Astrocyte of the cerebellum (primary cell): Measurements from ENCODE around the gene GREB1L.
"Not testable (repeated sequence)": the region's sequence is repeated elsewhere in the genome, so short reads cannot be mapped to it uniquely, and the experiment has no call there.

Source experiments
- DNase-seq: peaks from one replicate; pipeline ENCODE4 v3.0.0-alpha.2; 2011; ENCODE audit warnings: low read depth
- H3K4me3 ChIP-seq: 2 replicates; pipeline ENCODE4 v1.5.1; 2011; ENCODE audit warnings: mild to moderate bottlenecking, low read depth, low read length, moderate library complexity
- in situ Hi-C: cut with HindIII; loops from 2 replicates; pipeline ENCODE4 v1.10.0; 2017; ENCODE audit warnings: low sequenced_read_pairs
- TF ChIP-seq, protein P1 (sequence below): IDR thresholded peaks from 2 replicates; pipeline ENCODE4 v1.5.1; 2012; ENCODE audit warnings: low read length, low read depth, moderate library complexity, mild to moderate bottlenecking; ENCODE audit errors: missing control alignments

GREB1L gene

DNA sequence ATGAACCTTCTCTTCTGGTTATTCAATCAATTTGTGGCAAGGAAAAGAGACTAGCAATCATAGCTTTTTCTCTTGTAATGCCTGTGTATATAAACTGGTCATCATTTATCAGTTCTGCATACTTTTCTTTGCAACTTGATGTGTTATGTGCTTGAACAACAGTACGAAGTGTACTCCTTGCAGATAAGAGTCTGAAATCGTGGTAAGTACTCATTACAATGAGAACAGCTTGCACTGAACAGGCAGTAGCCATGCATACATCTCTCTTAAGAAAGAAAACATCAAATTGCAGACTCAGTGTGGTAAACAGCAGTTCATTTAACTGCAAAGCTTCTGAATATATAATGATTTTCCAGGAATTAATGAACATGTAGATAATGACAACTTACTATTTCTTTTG is 64.3 kb downstream of the GREB1L start:
- TF ChIP-seq, protein P1, sequence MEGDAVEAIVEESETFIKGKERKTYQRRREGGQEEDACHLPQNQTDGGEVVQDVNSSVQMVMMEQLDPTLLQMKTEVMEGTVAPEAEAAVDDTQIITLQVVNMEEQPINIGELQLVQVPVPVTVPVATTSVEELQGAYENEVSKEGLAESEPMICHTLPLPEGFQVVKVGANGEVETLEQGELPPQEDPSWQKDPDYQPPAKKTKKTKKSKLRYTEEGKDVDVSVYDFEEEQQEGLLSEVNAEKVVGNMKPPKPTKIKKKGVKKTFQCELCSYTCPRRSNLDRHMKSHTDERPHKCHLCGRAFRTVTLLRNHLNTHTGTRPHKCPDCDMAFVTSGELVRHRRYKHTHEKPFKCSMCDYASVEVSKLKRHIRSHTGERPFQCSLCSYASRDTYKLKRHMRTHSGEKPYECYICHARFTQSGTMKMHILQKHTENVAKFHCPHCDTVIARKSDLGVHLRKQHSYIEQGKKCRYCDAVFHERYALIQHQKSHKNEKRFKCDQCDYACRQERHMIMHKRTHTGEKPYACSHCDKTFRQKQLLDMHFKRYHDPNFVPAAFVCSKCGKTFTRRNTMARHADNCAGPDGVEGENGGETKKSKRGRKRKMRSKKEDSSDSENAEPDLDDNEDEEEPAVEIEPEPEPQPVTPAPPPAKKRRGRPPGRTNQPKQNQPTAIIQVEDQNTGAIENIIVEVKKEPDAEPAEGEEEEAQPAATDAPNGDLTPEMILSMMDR: no peak
- in situ Hi-C loops: no loop called here
- H3K4me3 ChIP-seq: no peak overlapping the region
- no peak for DNase-seq

DNA sequence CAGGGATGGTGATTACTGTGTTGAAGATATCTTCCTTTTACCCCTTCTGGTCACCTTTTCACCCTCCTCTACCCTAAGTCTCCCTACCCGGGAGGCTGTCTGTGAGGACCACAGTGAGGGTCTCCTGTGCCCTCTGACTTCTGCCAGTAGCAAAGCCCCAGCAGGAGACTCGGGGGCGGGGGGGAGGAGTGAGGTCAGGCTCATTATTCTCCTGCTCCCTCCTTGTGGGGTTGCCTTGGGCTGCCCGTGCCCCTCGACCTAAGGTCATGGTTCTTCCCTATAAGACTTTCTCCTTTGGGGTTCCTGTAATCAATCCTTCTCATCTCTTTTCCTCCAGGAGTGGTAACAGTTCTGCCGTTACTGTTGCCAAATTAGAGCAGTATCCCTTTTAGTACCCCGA is 65.5 kb downstream of the GREB1L start:
- in situ Hi-C loops: no loop called here
- H3K4me3 ChIP-seq: no peak overlapping the region
- TF ChIP-seq, protein P1: no peak
- DNase-seq: no peak

DNA sequence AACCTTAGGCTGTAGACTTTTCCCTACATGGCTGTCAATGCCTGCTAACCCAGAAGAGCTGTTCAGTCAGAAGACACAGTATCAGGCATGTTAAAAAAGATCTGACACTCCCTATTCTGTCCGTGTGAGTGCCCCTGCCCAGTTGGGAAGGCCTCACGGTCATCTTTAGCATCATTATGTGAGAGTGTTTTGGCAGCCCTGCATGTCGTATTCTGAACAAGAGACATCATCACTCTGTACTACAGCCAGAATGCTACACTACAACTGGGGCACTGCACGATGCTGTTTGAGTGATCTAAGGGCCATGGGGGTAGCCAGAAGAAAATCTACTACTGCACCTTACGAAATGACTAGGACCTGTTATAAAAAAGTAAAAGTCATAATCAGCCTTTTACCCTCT is 67.2 kb downstream of the GREB1L start:
- H3K4me3 ChIP-seq: no peak overlapping the region
- DNase-seq: no peak
- TF ChIP-seq, protein P1: no peak
- in situ Hi-C loops: no loop called here

DNA sequence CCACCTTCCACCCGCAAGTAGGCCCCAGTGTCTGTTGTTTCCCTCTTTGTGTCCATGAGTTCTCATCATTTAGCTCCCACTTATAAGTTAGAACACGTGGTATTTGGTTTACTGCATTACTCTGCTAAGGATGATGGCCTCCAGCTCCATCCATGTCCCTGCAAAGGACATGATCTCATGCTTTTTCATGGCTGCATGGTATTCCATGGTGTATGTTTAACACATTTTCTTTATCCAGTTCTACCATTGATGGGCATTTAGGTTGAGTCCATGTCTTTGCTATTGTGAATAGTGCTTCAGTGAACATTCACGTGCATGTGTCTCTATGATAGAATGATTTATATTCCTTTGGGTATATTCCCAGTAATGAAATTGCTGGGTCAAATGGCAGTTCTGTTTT is 69.9 kb downstream of the GREB1L start:
- DNase-seq, H3K4me3 ChIP-seq, in situ Hi-C loops: not testable (repeated sequence)

DNA sequence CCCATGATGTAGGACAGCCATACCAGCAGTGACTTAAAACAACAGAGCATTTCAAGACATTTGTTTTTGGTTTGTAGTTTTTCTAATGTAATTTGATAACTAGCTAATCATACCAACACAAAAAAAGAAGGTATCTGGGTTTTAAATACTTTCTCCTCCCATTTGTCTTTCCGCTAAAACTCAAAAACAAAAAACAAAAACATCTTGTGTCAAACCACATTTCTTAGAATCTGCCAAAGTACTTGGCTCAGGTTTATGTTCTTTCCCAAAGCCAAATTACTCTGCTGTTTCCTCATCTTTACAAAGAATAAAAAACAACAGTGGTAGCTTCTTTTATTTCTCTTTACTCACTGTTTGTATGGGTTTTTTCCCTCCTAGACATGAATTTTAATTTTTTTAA is 71.5 kb downstream of the GREB1L start:
- in situ Hi-C loops: no loop called here
- TF ChIP-seq, protein P1: no peak
- no peak overlapping the region for H3K4me3 ChIP-seq
- no peak for DNase-seq

DNA sequence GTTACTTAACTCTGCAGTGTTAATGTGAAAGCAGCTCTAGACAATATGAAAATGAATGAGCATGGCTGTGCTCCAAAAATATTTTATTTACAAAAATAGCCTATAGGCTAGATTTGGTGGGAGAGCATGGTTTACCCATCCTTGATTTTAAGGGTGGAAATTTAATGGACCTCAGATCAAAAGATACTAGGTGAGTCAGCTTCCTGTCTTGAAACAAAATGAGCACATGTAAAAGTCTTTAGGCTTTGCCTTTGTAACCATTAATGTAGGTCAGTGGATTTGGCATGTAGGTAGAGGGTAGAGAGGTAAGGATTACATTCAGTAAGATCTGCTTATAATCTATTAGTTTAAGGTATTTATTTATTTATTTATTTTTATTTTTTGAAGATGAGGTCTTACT is 72.7 kb downstream of the GREB1L start:
- in situ Hi-C loops: no loop called here
- no peak for DNase-seq
- H3K4me3 ChIP-seq: no peak overlapping the region
- TF ChIP-seq, protein P1: no peak

DNA sequence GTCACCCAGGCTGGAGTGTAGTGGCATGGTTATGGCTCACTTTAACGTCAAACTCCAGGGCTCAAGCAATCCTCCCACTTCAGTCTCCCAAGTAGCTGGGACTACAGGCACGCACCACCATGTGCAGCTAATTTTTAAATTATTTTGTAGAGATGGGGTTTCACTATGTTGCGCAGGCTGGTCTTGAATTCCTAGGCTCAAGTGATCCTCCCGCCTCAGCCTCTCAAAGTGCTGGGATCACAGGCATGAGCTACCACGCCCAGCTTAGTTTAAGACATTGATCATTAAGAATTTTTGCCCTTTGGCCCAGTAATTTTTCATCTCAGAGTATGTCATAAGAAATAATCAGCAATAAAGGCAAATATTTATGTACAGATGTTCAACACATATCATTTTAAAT is 73.1 kb downstream of the GREB1L start:
- in situ Hi-C loops, DNase-seq, H3K4me3 ChIP-seq: not testable (repeated sequence)

DNA sequence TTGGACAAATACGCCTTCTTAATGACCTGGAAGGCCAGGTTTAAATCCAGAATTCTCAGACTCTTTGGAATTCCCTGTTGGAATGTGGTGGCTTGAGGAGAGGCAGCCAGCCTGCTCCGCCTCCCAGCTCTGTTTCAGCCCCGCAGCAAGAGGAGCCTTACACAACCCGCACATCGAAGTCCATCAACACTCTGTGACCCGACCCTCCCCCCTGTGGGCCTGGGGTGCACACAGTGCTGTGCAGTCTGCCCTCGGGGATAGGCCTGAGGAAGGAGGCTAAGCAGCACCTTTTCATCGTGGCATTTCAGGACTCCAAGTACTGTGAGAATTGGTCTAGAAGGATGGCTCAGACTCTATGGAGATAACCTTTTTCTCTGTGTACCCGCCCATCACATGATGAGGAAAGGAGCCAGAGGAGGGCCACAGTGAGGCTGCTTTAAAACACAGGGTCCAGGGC is 73.7 kb downstream of the GREB1L start:
- in situ Hi-C loops: no loop called here
- TF ChIP-seq, protein P1: no peak
- DNase-seq: no peak
- no peak overlapping the region for H3K4me3 ChIP-seq
